CD4-positive, alpha-beta T cell treated with Interleukin-21 for 1 hour (primary cell): ENCODE data around the gene USP24.

Source experiments
- DNase-seq: peaks from one replicate; pipeline ENCODE4 v3.0.0-alpha.2; 2020

The USP24 gene

DNA sequence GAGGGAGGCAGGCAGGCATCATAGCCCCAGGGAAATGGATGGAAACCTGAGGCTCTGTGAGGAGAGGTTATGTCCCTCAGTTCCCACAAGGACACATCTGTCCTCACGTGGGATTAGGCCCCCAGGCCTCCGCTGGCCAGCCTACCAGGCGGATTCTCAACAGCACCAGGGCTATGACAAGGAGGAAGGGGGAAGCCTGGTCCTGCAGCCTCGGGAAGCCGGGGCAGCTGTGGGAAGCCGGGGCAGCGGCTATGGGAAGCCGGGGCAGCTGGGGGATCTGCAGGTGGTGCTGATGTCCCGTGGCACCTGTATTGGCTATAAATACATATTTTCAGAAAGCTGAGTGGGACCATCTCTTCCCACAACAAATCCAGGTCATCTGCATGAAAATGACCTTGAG is 196.8 kb downstream of the USP24 start:
- DNase-seq: no peak
